ENCODE results near the gene ACO1.

The ACO1 gene

GRCh38 chr9:32424616-32425015, 40.2 kb downstream of the ACO1 start:
- DNase-seq: no peak

DNA sequence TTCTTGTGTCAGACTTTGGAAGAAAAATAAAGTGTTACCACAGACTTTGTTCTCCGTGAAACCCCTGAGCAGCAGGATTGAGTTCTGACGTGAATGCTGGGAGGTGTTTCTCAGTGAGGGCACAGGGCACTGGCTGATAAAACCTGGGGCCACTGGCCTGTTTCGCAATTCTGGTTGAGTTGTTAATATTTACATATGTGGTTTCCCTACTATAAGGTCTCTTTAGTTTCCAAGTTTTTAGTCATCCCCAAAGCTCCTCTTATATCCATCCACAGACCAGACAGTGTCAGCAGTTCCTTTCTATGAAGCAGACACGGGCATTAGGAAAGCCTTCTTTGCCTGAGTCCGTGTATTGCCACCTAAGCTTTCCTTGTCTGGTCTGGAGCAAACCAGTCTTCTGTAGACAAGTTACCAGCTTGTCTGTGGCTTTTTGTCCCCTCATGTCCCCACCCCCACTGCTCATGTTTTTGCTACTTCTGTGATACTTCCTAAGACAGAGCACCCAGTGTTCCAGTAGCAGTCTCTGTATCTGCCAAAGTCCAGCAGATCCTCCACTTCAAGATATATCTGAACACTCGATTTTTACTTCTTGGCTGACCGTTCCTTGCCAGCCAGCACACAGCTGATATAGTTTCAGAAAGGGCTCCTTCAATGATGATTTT, 42.0 kb downstream of the ACO1 start:
- DNase-seq: no peak

DNA sequence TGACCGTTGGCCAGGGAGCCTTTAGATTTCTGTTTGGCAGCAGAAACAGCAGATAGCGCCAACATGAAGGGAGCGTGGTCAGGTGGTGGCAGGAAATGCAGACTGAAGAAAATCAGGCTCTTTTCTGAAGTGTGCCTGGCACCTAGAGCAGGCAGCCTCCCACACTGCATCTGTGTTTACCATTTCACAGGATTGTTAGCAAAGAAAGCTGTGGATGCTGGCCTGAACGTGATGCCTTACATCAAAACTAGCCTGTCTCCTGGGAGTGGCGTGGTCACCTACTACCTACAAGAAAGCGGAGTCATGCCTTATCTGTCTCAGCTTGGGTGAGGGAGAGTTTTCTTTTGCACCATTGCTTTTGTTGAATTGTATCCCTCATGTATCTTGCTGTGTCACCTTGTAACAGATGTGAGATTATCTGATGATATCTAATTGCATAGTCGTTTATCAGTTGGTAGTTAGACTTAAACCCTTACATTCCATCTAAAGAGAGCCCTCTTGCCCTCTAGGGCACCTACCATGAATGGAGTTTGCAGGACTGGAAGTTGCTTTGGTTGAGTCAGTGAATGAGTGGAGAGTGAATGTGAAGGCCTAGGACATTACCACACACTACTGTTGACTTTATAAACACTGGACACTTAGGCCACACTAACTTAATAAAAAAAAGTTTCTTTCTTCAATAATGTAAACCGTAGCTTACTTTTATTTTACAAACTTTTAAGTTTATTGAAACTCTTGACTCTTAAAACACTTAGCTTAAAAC, 42.8 kb downstream of the ACO1 start:
- DNase-seq: no peak

DNA sequence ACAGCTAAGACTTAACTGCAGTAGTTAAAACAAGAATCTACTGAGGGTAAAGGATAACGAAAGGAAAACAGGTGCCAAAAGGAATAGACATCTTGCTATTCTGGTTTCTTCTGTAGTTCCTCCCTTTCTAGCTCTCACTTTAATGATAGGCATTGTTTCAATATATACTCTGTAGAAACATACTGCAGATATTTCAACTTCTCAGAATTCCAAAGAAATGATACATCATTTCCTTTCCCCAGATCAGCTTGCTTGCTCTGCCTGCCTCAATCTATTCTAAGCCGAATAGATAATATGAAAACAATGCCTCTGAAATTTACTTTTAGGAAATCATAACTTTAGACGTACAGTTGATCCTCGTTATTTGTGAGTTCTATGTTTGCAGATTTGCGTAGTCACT, 46.3 kb downstream of the ACO1 start:
- DNase-seq: no peak

DNA sequence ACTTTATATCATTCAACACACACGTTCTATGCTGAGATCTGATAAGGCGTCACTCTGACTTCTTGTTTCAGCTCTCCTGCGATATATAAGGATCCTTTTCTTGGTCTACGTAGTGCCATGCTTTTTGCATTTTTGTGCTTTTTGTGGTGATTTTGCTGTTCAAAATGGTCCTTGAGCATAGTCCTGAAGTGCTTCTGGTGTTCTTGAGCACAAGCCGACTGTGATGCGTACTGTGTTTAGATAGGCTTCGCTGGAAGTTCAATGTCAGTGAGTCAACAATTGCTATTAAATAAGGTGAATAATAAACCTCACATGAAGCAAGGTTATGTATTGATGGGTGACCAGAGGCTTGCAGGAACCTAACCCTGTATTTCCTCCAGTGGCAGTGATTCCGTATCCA, 46.8 kb downstream of the ACO1 start:
- DNase-seq: no peak

DNA sequence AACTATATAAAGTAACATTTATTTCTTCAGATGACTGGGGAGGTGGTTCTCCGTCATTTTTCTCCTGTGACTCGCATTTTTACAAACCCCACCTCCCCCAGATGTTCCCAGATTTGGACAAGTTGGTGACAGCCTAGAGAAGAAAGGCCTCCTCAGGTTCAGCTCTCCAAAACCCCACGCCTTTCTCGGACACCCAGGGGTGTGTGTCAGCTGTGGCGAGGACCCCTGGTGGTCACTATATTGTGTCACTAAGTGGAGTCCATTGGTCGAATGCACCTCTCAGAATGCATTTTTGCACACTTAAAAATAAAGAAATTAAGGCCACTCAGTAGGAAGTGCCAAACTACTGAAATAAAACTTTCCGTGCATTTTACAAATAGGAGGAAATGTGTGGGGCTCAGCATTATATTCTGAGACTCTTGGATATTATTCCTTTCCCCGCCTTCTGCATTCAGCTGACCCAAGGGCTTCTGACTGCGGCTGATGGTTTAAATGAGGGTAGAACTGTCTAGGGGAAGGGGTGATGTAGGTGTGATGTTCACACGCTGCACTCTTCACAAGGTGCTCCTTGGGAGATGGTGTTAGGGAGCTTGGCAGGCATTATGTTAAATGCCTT, 47.6 kb downstream of the ACO1 start:
- no peak for DNase-seq

- no peak for DNase-seq
Observed at GRCh38 chr9:32434892-32435291, 50.4 kb downstream of the ACO1 start.

DNA sequence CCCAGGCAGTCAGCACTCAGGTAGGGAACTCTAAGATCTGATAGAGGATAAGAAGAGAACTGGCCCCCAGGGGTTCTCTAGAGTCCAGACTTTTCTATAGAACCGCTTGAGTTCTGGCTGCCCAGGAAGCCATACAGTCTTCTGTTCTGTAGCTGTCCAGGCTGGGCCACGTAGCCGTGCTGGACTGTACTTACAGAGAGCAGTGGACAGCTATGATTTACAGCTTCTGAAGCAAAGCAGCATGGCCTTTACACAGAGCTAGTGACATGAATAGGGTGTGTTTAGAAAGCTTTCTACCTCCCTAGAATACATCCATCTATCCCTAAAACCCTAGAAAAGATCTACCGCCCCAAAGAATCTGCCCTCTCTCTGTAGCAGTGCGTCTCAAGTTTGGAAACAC, 57.2 kb downstream of the ACO1 start:
- no peak for DNase-seq

DNA sequence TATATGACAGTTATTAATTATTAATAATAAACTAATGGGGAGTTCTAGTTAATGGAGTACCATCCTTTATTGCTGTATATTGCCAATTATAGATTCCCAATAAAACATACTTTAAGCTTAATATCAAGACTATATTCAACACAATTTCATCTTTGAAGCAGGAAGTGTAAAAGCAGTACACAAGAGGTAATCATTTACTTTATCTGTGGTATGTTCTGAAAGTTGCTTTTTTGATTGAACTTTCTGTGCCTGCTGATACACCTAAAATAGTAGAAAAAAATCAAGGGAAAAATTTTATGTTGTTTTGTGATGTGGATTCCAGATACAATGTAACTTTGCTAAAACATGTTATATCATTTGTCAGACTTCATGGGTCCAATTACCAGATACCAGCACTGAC, 58.0 kb downstream of the ACO1 start:
- no peak for DNase-seq

DNA sequence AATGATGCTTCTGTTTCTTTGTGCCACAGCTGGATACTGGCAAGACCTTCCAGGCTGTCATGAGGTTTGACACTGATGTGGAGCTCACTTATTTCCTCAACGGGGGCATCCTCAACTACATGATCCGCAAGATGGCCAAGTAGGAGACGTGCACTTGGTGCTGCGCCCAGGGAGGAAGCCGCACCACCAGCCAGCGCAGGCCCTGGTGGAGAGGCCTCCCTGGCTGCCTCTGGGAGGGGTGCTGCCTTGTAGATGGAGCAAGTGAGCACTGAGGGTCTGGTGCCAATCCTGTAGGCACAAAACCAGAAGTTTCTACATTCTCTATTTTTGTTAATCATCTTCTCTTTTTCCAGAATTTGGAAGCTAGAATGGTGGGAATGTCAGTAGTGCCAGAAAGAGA, 65.5 kb downstream of the ACO1 start:
- DNase-seq: no peak

GRCh38 chr9:32454280-32454679, 69.8 kb downstream of the ACO1 start:
- no peak for DNase-seq

GRCh38 chr9:32455738-32456137, 71.3 kb downstream of the ACO1 start:
- DNase-seq: no peak

DNA sequence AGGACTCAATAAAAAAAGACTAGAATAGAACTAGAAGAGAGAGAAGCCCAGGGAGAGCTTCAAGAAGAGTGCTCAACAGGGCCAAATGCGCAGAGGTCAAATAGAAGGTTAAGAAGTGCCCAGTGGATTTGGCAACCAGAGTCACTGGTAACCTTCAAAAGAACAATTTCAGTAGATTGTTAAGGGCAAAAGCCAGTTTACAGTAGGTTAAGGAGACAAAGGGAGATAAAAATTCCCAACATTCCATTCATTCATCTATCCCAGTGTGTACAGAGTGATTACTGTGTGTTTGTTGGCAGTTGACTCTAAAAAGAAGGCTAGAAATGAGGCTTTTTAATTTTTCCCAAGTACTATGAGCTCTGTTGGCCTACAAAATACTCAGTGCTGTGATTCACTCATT, 72.1 kb downstream of the ACO1 start:
- no peak for DNase-seq

- DNase-seq: no peak
Observed at GRCh38 chr9:32463500-32464293, 79.3 kb downstream of the ACO1 start.

- no peak for DNase-seq
Observed at GRCh38 chr9:32468740-32469139, 84.3 kb downstream of the ACO1 start.

GRCh38 chr9:32472344-32472743, 87.9 kb downstream of the ACO1 start:
- DNase-seq: no peak

DNA sequence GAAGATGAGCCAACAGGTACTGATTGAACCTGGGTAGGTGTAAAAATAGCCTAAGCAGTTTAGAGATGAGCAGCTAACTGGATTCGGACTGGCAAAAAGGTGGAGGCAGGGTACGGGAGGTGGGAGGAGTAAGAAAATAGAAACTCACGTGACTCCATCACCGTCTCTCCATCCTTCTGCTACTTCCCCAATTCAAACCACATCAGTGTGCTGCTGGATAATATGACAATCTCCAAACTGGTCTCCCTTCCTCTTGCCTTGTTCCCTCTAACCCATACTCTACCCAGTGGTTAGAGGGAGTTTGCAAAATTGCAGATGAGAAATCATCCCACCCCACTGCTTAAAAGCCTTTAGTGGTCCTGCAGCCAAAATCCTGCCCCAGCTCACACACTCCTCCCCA, 98.9 kb downstream of the ACO1 start:
- DNase-seq: no peak

- DNase-seq: no peak
Observed at GRCh38 chr9:32486839-32487562, 102.6 kb downstream of the ACO1 start.

DNA sequence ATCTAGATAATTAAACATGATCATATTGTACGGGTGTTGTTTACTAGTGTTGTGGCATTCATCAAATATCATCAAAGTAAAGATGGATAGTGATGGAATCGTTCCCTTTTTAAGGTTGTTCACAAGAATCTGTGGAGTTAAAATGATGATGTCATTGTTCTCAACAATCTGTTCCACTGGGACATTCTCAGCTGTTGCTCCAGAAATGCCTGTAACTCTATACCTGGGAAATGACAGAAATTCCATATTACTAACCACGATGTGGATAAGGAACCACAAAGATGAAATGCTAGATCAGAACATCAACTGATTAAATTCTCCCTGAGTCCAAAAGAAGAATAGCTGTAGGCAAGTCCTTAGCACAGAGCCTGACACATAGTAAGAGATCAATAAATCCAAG, 103.5 kb downstream of the ACO1 start:
- DNase-seq: no peak

DNA sequence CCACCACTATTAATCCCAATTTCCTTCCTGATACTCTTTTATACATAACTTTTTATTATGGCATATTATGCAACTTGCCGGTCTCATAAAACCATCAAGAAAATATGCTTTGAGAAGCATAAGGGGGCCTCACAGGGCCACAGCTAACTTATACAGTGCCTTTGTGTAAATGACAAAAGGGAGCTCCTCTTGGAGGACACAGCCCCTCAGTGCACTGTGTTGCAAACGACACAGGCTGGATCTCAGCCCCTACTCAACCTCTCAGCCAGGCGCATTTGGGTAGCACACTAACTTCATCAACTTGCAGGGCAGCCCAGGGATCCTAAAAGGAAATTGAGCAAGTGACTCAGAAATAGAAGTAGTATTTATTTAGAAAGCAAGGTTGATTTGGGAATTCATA, 106.2 kb downstream of the ACO1 start:
- DNase-seq: no peak

- no peak for DNase-seq
Observed at GRCh38 chr9:32497921-32498320, 113.5 kb downstream of the ACO1 start.

- no peak for DNase-seq
Observed at GRCh38 chr9:32500768-32501167, 116.3 kb downstream of the ACO1 start.

GRCh38 chr9:32501868-32502267, 117.4 kb downstream of the ACO1 start:
- no peak for DNase-seq

All from activated CD8-positive, alpha-beta memory T cell treated with anti-CD3 and anti-CD28 coated beads, Interleukin-2, amount 50 U/mL, for 48 hours (primary cell).